ENCODE measurements around the gene CCR5AS.

The CCR5AS gene

DNA sequence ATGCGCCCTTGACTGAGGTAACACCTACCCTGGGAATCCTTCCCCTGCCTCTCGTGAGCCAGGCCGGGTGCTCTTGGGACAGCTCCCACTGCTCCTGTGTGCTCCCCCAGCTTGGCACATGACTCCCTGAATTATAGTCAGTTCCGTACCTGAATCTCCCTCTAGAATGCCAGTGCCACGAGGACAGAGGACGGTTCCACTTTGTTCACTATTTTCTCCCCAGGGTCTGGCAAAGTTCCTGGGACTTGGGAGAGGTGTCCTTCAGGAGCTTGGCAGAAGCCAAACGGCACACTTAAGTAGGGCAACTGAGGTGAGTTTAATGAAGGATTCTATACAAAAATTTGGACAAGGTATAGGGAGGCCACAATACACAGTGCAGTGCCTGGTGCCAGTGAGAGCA lies 9.8 kb downstream of the CCR5AS start:
- DNase-seq (ENCODE audit: low spot score) (no peak), ATAC-seq (no peak)
- ChIA-PET CTCF (no interaction called here), POLR2A (no interaction called here)
- Mint-ChIP-seq H3K36me3 (0 out of 2 replicates have a peak, but pooled peaks cover 3% of the 10 kb centered on the region), H3K4me3 (no peak overlapping the region), H3K27me3 (ENCODE audit: low read depth) (peaks cover 12% of the 10 kb centered on the region), H3K27ac (no peak overlapping the region), H3K4me1 (peaks cover 34% of the 10 kb centered on the region), H3K9me3 (peaks cover 17% of the 10 kb centered on the region)
- TF ChIP-seq, protein P1, sequence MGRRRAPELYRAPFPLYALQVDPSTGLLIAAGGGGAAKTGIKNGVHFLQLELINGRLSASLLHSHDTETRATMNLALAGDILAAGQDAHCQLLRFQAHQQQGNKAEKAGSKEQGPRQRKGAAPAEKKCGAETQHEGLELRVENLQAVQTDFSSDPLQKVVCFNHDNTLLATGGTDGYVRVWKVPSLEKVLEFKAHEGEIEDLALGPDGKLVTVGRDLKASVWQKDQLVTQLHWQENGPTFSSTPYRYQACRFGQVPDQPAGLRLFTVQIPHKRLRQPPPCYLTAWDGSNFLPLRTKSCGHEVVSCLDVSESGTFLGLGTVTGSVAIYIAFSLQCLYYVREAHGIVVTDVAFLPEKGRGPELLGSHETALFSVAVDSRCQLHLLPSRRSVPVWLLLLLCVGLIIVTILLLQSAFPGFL (CRISPR knock-in tag; IDR thresholded peaks at IDR 0.05; ENCODE audit: borderline replicate concordance): no peak
- TF ChIP-seq ESRRA (CRISPR knock-in tag; IDR thresholded peaks at IDR 0.05; ENCODE audit: borderline replicate concordance) (no peak), GABPB1 (CRISPR knock-in tag; IDR thresholded peaks at IDR 0.05) (no peak), ZNF317 (CRISPR knock-in tag; IDR thresholded peaks at IDR 0.05; ENCODE audit: borderline replicate concordance, low read depth) (no peak), ZBTB21 (CRISPR knock-in tag; IDR thresholded peaks at IDR 0.05; ENCODE audit: borderline replicate concordance) (no peak), ETV6 (CRISPR knock-in tag; IDR thresholded peaks at IDR 0.05) (no peak), CREM (CRISPR knock-in tag; IDR thresholded peaks at IDR 0.05) (no peak), FOXJ3 (CRISPR knock-in tag; IDR thresholded peaks at IDR 0.05; ENCODE audit: borderline replicate concordance) (no peak), NR1H2 (CRISPR knock-in tag; IDR thresholded peaks at IDR 0.05) (no peak)
- TF ChIP-seq, protein P2, sequence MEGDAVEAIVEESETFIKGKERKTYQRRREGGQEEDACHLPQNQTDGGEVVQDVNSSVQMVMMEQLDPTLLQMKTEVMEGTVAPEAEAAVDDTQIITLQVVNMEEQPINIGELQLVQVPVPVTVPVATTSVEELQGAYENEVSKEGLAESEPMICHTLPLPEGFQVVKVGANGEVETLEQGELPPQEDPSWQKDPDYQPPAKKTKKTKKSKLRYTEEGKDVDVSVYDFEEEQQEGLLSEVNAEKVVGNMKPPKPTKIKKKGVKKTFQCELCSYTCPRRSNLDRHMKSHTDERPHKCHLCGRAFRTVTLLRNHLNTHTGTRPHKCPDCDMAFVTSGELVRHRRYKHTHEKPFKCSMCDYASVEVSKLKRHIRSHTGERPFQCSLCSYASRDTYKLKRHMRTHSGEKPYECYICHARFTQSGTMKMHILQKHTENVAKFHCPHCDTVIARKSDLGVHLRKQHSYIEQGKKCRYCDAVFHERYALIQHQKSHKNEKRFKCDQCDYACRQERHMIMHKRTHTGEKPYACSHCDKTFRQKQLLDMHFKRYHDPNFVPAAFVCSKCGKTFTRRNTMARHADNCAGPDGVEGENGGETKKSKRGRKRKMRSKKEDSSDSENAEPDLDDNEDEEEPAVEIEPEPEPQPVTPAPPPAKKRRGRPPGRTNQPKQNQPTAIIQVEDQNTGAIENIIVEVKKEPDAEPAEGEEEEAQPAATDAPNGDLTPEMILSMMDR (IDR thresholded peaks at IDR 0.05): no peak
- TF ChIP-seq, protein P3, sequence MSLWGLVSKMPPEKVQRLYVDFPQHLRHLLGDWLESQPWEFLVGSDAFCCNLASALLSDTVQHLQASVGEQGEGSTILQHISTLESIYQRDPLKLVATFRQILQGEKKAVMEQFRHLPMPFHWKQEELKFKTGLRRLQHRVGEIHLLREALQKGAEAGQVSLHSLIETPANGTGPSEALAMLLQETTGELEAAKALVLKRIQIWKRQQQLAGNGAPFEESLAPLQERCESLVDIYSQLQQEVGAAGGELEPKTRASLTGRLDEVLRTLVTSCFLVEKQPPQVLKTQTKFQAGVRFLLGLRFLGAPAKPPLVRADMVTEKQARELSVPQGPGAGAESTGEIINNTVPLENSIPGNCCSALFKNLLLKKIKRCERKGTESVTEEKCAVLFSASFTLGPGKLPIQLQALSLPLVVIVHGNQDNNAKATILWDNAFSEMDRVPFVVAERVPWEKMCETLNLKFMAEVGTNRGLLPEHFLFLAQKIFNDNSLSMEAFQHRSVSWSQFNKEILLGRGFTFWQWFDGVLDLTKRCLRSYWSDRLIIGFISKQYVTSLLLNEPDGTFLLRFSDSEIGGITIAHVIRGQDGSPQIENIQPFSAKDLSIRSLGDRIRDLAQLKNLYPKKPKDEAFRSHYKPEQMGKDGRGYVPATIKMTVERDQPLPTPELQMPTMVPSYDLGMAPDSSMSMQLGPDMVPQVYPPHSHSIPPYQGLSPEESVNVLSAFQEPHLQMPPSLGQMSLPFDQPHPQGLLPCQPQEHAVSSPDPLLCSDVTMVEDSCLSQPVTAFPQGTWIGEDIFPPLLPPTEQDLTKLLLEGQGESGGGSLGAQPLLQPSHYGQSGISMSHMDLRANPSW (CRISPR knock-in tag; conservative IDR thresholded peaks at IDR 0.05; ENCODE audit: low read depth): no peak
- TF ChIP-seq, protein P4, sequence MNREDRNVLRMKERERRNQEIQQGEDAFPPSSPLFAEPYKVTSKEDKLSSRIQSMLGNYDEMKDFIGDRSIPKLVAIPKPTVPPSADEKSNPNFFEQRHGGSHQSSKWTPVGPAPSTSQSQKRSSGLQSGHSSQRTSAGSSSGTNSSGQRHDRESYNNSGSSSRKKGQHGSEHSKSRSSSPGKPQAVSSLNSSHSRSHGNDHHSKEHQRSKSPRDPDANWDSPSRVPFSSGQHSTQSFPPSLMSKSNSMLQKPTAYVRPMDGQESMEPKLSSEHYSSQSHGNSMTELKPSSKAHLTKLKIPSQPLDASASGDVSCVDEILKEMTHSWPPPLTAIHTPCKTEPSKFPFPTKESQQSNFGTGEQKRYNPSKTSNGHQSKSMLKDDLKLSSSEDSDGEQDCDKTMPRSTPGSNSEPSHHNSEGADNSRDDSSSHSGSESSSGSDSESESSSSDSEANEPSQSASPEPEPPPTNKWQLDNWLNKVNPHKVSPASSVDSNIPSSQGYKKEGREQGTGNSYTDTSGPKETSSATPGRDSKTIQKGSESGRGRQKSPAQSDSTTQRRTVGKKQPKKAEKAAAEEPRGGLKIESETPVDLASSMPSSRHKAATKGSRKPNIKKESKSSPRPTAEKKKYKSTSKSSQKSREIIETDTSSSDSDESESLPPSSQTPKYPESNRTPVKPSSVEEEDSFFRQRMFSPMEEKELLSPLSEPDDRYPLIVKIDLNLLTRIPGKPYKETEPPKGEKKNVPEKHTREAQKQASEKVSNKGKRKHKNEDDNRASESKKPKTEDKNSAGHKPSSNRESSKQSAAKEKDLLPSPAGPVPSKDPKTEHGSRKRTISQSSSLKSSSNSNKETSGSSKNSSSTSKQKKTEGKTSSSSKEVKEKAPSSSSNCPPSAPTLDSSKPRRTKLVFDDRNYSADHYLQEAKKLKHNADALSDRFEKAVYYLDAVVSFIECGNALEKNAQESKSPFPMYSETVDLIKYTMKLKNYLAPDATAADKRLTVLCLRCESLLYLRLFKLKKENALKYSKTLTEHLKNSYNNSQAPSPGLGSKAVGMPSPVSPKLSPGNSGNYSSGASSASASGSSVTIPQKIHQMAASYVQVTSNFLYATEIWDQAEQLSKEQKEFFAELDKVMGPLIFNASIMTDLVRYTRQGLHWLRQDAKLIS (CRISPR knock-in tag; IDR thresholded peaks at IDR 0.05; ENCODE audit: borderline replicate concordance): no peak
- TF ChIP-seq, protein P5, sequence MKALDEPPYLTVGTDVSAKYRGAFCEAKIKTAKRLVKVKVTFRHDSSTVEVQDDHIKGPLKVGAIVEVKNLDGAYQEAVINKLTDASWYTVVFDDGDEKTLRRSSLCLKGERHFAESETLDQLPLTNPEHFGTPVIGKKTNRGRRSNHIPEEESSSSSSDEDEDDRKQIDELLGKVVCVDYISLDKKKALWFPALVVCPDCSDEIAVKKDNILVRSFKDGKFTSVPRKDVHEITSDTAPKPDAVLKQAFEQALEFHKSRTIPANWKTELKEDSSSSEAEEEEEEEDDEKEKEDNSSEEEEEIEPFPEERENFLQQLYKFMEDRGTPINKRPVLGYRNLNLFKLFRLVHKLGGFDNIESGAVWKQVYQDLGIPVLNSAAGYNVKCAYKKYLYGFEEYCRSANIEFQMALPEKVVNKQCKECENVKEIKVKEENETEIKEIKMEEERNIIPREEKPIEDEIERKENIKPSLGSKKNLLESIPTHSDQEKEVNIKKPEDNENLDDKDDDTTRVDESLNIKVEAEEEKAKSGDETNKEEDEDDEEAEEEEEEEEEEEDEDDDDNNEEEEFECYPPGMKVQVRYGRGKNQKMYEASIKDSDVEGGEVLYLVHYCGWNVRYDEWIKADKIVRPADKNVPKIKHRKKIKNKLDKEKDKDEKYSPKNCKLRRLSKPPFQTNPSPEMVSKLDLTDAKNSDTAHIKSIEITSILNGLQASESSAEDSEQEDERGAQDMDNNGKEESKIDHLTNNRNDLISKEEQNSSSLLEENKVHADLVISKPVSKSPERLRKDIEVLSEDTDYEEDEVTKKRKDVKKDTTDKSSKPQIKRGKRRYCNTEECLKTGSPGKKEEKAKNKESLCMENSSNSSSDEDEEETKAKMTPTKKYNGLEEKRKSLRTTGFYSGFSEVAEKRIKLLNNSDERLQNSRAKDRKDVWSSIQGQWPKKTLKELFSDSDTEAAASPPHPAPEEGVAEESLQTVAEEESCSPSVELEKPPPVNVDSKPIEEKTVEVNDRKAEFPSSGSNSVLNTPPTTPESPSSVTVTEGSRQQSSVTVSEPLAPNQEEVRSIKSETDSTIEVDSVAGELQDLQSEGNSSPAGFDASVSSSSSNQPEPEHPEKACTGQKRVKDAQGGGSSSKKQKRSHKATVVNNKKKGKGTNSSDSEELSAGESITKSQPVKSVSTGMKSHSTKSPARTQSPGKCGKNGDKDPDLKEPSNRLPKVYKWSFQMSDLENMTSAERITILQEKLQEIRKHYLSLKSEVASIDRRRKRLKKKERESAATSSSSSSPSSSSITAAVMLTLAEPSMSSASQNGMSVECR (CRISPR knock-in tag; IDR thresholded peaks at IDR 0.05; ENCODE audit: borderline replicate concordance): no peak
